Karpas-422 (cell line): ENCODE results near the gene KIZ. TPM values are rescaled to one million over a fixed set of nuclear protein-coding genes. Genes with fewer than 3 reads are reported as not detected.

ENCODE experiments used
- DNase-seq: peaks from one replicate; pipeline ENCODE4 v3.0.0-alpha.2; 2015
- H2AFZ ChIP-seq: fragments of 200-600 bp; sonication (generic); 2 replicates; pipeline ENCODE4 v1.6.1; 2014; ENCODE audit warnings: antibody characterized with exemption, low read length, mixed read lengths
- H3K27ac ChIP-seq: fragments of 200-600 bp; sonication (generic); 2 replicates; pipeline ENCODE4 v1.5.1; 2014; ENCODE audit warnings: mild to moderate bottlenecking, low read length, moderate library complexity
- H3K27me3 ChIP-seq: fragments of 200-600 bp; sonication (generic); 2 replicates; pipeline ENCODE4 v1.6.1; 2014; ENCODE audit warnings: low read length, mixed read lengths
- H3K36me3 ChIP-seq: fragments of 200-600 bp; sonication (generic); 2 replicates; pipeline ENCODE4 v1.6.1; 2014; ENCODE audit warnings: low read length, mixed read lengths; ENCODE audit not compliant: insufficient read depth
- H3K4me1 ChIP-seq: fragments of 200-600 bp; sonication (generic); 2 replicates; pipeline ENCODE4 v1.6.1; 2014; ENCODE audit warnings: mild to moderate bottlenecking, low read length, mixed read lengths
- H3K4me2 ChIP-seq: fragments of 200-600 bp; sonication (generic); 2 replicates; pipeline ENCODE4 v1.6.1; 2014; ENCODE audit warnings: low read length, low read depth, mild to moderate bottlenecking; ENCODE audit not compliant: poor library complexity, severe bottlenecking
- H3K4me3 ChIP-seq: fragments of 200-600 bp; sonication (generic); 2 replicates; pipeline ENCODE4 v1.5.1; 2014; ENCODE audit warnings: mild to moderate bottlenecking, antibody characterized with exemption, low read length, mixed read lengths
- H3K79me2 ChIP-seq: fragments of 200-600 bp; sonication (generic); 2 replicates; pipeline ENCODE4 v1.6.1; 2014; ENCODE audit warnings: mild to moderate bottlenecking, low read length, mixed read lengths
- H3K9ac ChIP-seq: fragments of 200-600 bp; sonication (generic); 2 replicates; pipeline ENCODE4 v1.6.0; 2014; ENCODE audit warnings: low read length
- H3K9me2 ChIP-seq: fragments of 200-600 bp; sonication (generic), shearing (Covaris generic); replicated peaks from 2 replicates; pipeline ENCODE4 v1.6.0; 2014; ENCODE audit warnings: mild to moderate bottlenecking, low read length, moderate library complexity; ENCODE audit not compliant: insufficient read depth
- H3K9me3 ChIP-seq: fragments of 300-700, 200-600 bp; sonication (generic); 2 replicates; pipeline ENCODE4 v1.6.1; 2014; ENCODE audit warnings: low read length, mixed read lengths
- H4K20me1 ChIP-seq: fragments of 200-600 bp; sonication (generic); 2 replicates; pipeline ENCODE4 v1.6.1; 2014; ENCODE audit warnings: mild to moderate bottlenecking, antibody characterized with exemption, low read length, low read depth; ENCODE audit not compliant: insufficient read depth
- small RNA-seq: library from RNA; depleted of rRNA; stranded (forward); fragments of <200 nt; gene quantifications from one replicate; pipeline ENCODE3, GENCODE V24; 2014
- total RNA-seq: library from RNA; depleted of rRNA; stranded (reverse); fragments of >200 nt; shearing (Covaris generic); gene quantifications from 2 replicates; pipeline ENCODE4 v1.2.3, GENCODE V29; 2014; ENCODE audit warnings: low replicate concordance; rRNA removed

Gene KIZ
- total RNA-seq, 1 experiment from 2014 or later = 22.1 TPM

- no peak for DNase-seq
These were observed 168.9 kb downstream of the KIZ start for GRCh38 chr20:21294755-21295154.

More at GRCh38 chr20:21294755-21295154, 168.9 kb downstream of the KIZ start:
- Histone ChIP-seq H4K20me1 (no peaks in the 10 kb centered on the region), H3K27me3 (no peaks in the 10 kb centered on the region), H3K4me2 (no peak overlapping the region), H3K9me3 (no peaks in the 10 kb centered on the region), H3K4me1 (0 out of 2 replicates have a peak, but pooled peaks cover 5% of the 10 kb centered on the region), H3K27ac (no peak overlapping the region), H2AFZ (no peak overlapping the region), H3K9me2 (no peaks in the 10 kb centered on the region), H3K9ac (no peak overlapping the region), H3K79me2 (no peaks in the 10 kb centered on the region), H3K4me3 (no peak overlapping the region), H3K36me3 (no peaks in the 10 kb centered on the region)

Small RNAs within 50 kb of the gene (small RNA-seq; reads per million reads assigned to genes)
- not detected for gene RNA5SP477

Other genes starting within 250 kb of the KIZ start
- 0.14 TPM in 1 of 2 replicates, not detected in the other for gene LINC00237, start 19.7 kb upstream of the KIZ start, total RNA-seq
- 48.6 and 55.6 TPM in 2 replicates for gene XRN2, start 177.2 kb downstream of the KIZ start, total RNA-seq